ENCODE measurements around the gene CHI3L2. TPM values are rescaled to one million over a fixed set of nuclear protein-coding genes. Genes with fewer than 3 reads are reported as not detected.

Gene CHI3L2
- total and polyA plus RNA-seq, 9 of the 15 experiments (the other 6 are each of a cell fraction or from before 2014, with no cell fraction given), result 0.07 to 0.27 (median 0.15) TPM; not detected in 6

DNA sequence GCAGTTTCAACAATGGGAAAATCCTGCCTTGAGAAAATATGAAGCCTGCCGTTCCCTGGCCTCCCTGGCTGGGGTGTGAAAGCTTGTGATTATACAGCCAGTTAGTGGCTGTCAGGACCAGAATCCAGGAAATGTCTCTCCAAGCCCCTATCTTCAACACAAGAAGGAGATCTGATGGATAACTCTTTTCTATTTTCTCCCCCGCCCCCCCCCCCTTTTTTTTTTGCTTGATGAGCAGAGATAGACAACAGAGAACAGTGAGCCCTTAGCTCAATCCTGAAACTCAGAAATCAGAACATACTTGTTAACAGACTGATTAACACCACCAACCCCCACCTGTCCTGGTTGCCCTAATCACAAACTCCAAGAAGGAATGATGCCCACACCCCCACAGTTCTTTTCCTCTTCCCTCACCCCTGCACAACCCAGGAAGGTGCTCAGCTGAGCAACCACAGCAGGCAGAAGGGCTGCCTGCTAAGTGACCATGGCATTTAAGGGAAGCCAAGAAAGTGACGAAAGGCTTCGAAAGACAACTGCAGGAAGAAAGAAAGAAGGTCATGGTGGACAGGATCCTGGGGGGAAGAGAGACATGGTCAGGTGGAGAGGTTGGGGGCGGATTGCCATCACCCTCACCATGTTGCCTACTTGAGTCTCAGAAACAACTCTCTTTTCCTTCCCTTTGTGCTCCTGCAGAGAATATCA lies 14.7 kb upstream of the CHI3L2 start (continued):
- TF ChIP-seq, protein P1, sequence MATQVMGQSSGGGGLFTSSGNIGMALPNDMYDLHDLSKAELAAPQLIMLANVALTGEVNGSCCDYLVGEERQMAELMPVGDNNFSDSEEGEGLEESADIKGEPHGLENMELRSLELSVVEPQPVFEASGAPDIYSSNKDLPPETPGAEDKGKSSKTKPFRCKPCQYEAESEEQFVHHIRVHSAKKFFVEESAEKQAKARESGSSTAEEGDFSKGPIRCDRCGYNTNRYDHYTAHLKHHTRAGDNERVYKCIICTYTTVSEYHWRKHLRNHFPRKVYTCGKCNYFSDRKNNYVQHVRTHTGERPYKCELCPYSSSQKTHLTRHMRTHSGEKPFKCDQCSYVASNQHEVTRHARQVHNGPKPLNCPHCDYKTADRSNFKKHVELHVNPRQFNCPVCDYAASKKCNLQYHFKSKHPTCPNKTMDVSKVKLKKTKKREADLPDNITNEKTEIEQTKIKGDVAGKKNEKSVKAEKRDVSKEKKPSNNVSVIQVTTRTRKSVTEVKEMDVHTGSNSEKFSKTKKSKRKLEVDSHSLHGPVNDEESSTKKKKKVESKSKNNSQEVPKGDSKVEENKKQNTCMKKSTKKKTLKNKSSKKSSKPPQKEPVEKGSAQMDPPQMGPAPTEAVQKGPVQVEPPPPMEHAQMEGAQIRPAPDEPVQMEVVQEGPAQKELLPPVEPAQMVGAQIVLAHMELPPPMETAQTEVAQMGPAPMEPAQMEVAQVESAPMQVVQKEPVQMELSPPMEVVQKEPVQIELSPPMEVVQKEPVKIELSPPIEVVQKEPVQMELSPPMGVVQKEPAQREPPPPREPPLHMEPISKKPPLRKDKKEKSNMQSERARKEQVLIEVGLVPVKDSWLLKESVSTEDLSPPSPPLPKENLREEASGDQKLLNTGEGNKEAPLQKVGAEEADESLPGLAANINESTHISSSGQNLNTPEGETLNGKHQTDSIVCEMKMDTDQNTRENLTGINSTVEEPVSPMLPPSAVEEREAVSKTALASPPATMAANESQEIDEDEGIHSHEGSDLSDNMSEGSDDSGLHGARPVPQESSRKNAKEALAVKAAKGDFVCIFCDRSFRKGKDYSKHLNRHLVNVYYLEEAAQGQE (IDR thresholded peaks at IDR 0.05; ENCODE audit: borderline replicate concordance), result peak; percentile 46; the same call in 1 of the 2 replicates
- TF ChIP-seq, protein P1 (CRISPR knock-in tag; IDR thresholded peaks at IDR 0.05; ENCODE audit: low read depth), result no peak
- TF ChIP-seq FOXJ2 (tag; IDR thresholded peaks at IDR 0.05) (0 out of 2 replicates have a peak, but pooled peaks have one; percentile 50), ESRRB (CRISPR knock-in tag; IDR thresholded peaks at IDR 0.05; ENCODE audit: borderline replicate concordance) (no peak)
